Raji (cell line): ENCODE measurements around the gene UCK1.

Experiments used
- POLR2A ChIP-seq: IDR thresholded peaks from 2 replicates; pipeline ENCODE4 v1.6.1; 2011; ENCODE audit warnings: low read depth, low read length, control low read depth; ENCODE audit not compliant: insufficient read depth

The UCK1 gene

GRCh38 chr9:131557855-131558548, 26.9 kb upstream of the UCK1 start:
- no peak for TF ChIP-seq POLR2A

GRCh38 chr9:131555841-131556673, 25.0 kb upstream of the UCK1 start:
- no peak for TF ChIP-seq POLR2A

GRCh38 chr9:131554843-131555351, 23.8 kb upstream of the UCK1 start:
- TF ChIP-seq POLR2A = no peak

DNA sequence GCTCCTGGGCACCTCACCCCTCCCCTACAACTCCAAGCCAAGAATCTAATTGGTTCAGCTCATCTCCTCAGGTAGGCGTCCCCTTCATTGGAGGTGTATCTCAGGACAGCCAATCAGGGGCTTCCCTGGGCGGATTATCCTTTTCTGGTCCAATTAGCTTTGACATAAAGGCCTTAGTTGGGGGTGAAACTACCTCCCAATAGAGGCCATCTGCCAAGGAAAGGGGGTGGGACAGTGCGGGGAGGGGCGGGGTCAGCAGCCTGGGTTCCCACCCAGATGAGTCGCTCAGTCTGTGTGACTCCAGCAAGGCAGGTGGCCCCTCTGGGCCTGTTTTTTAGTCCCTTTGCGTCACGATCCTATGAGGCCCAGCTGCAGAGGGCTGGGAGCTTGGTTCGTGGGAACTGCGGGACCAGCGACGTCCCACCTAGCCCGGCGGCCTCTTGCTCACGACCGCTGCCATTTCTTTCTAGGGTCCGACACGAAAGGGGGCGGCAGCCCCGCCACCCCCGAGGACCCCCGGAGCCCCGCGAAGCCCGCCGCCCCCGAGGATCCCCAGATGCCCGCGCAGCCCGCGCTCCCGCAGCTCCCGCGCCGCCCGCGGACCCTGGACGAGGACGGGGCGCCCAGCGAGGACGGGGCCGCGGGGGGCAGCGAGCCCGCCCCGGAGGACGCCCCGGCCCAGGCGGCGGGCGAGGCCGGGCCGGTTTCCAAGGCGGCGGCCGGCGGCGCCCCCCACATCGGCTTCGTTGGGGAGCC, 23.2 kb upstream of the UCK1 start:
- no peak for TF ChIP-seq POLR2A

DNA sequence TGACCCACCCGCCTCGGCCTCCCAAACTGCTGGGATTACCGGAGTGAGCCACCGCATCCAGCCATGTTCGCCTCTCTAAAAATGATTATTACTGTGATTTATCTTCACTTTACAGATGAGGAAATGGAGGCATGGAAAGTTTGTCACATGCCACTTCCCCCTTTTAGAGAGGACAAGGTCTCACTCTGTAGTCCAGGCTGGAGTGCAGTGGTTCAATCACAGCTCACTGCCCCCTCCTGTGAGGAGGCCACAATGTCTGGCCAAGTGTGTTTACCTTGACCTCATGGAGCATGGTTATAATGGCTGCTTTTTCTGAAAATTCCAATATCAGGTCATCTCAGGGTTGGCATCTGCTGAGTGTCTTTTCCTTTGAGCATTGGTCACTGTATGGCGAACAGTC, 21.0 kb upstream of the UCK1 start:
- no peak for TF ChIP-seq POLR2A

- no peak for TF ChIP-seq POLR2A
Measured at GRCh38 chr9:131546336-131547084, 15.4 kb upstream of the UCK1 start.

GRCh38 chr9:131545786-131546335, 14.8 kb upstream of the UCK1 start:
- TF ChIP-seq POLR2A = no peak

DNA sequence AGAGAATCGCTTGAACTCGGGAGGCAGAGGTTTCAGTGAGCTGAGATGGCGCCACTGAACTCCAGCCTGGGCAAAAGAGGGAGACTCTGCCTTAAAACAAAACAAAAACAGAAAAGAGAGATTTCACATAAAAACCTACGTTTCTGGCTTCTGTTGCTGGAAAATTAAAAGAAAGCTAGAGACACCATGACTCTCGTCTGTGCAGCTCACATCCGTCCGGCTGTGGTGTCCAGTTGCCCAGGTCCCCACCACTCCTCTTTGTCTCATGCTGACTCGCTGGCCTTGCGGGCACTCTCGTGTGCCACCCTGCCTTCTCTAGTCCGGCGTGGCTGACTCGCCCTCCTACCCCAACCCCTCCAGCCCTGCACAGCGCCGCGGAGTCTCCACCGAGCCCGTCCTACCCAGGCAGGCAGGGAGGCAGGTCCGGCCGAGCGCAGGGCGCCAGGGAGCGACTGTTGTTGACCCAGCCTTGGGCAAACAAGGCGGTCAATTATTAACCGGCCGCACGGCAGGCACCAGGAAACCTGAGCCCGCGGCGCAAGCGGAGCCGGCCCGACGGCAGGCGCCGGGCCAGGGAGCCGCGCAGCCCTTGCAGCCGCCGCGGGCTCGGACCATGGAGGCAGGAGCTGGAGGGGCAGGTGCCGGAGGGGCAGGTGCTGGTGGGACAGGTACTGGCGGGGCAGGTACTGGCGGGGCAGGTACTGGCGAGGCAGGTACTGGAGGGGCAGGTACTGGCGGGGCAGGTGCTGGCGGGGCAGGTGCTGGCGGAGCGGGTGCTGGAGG, 14.1 kb upstream of the UCK1 start, which contains the start of gene PRRT1B:
TSS of gene PRRT1B (plus strand) at position 521 of the 783 bp plus-strand sequence. CDS start at position 614, 93 bp downstream.
- no peak for TF ChIP-seq POLR2A

DNA sequence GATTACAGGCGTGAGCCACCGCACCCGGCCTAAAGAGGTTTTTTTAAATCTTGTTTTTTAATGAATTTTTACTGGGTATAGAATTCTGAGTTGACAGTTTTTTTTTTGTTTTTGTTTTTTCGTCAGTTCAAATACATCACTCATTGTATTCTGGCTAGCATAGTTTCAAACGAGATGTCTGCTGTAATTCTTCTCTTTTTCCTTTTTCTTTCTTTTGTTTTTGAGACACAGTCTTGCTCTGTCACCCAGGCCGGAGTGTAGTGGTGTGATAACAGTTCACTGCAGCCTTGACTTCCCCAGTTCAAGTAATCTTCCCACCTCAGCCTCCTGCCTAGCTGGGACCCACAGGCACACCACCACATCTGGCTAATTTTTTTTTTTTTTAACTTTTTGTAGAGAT, 12.1 kb upstream of the UCK1 start:
- TF ChIP-seq POLR2A = no peak

- TF ChIP-seq POLR2A = no peak
Measured at GRCh38 chr9:131539223-131539923, 8.3 kb upstream of the UCK1 start.

- no peak for TF ChIP-seq POLR2A
Measured at GRCh38 chr9:131537946-131538345, 6.9 kb upstream of the UCK1 start.

- no peak for TF ChIP-seq POLR2A
Measured at GRCh38 chr9:131534721-131535237, 3.7 kb upstream of the UCK1 start.

- no peak for TF ChIP-seq POLR2A
Measured at GRCh38 chr9:131530546-131530919, 530 bp downstream of the UCK1 start.
